Transverse colon (tissue), 4 donors: ENCODE measurements around the gene B3GNT7.

Source experiments
- CTCF ChIP-seq, 5 experiments: fragments of 200-600 bp in 3 of 5; fragments of 450-650 bp in 2 of 5; sonication (generic) in 3 of 5; IDR thresholded peaks; 1 replicate in 2 of 5; 2 replicates in 3 of 5; pipeline ENCODE4 v1.5.1; 2016 to 2017; ENCODE audit warnings: antibody characterized with exemption in 5 of 5, inconsistent platforms in 3 of 5, mild to moderate bottlenecking in 2 of 5, moderate library complexity in 1 of 5
- EP300 ChIP-seq: sonication (generic); formaldehyde crosslinking; IDR thresholded peaks from one replicate; pipeline ENCODE4 v1.6.1; 2017; ENCODE audit warnings: antibody characterized with exemption, low read depth
- POLR2A ChIP-seq: fragments of 450-650 bp; IDR thresholded peaks from one replicate; pipeline ENCODE4 v1.6.1; 2016; ENCODE audit warnings: antibody characterized with exemption, mild to moderate bottlenecking, moderate library complexity
- POLR2AphosphoS5 ChIP-seq, 3 donors: sonication (generic); formaldehyde crosslinking; IDR thresholded peaks; one replicate each; pipeline ENCODE4 v1.6.1; 2016; ENCODE audit warnings: antibody characterized with exemption in 3 of 3

DNA sequence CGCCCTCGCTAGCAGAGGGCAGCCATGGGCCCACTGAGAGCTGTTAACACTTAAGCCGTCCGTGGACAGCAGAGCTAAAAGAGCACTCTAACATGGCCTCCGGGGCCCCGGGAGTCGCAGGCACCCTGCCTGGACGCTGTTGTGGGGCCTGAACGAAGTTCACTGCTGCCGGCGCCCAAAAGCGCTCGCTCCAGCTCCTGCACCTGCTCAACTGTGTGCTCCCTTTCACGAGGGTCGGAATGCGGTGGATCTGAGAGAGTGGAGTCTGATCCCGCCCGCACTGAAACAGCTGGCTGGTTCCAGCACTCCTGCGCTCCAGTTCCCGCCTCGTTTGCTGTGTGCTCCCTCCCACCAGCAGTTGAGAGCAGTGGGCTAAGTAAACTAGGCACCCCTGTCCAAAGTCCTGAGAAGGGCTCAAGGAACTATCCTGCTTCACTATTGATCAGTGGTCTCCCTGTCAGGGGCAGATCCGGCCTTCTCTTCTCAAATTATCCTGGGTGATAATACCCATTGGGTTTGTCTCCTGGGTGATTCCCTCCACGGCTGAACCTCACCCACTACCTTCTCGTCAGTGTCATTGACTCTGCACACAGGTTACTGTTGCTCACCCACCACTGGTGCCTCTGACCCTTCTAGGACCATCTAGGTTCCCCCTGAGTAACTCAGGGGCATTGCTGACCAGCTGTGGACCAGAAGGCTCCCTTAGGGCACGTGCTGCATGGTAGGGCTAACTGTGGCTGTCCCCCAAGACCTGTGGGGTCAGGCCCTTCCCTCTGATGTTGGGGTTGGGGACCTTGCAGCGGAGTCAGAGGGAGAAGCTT lies 23.5 kb downstream of the B3GNT7 start:
- TF ChIP-seq POLR2AphosphoS5 (IDR thresholded peaks at IDR 0.05) (no peak), CTCF (IDR thresholded peaks at IDR 0.05) (no peak), EP300 (no peak), POLR2A (no peak)
